Erythroblast (primary cell): Measurements from ENCODE around the gene METTL22.

Experiments
- GATA1 ChIP-seq: IDR thresholded peaks from 2 replicates; pipeline ENCODE4 v1.6.1; 2011; ENCODE audit warnings: low read depth, mild to moderate bottlenecking, control low read depth, low read length, moderate library complexity
- POLR2A ChIP-seq: IDR thresholded peaks from 2 replicates; pipeline ENCODE4 v1.6.1; 2011; ENCODE audit warnings: mild to moderate bottlenecking, low read length

GRCh38 chr16:8591451-8591850, 30.0 kb upstream of the METTL22 start:
- TF ChIP-seq POLR2A (no peak), GATA1 (no peak)
